ENCODE data around the gene SEPHS2. TPM values are rescaled to one million over a fixed set of nuclear protein-coding genes. Genes with fewer than 3 reads are reported as not detected.

SEPHS2 gene
- total RNA-seq, 1 experiment from 2014 or later = 91.6 TPM

DNA sequence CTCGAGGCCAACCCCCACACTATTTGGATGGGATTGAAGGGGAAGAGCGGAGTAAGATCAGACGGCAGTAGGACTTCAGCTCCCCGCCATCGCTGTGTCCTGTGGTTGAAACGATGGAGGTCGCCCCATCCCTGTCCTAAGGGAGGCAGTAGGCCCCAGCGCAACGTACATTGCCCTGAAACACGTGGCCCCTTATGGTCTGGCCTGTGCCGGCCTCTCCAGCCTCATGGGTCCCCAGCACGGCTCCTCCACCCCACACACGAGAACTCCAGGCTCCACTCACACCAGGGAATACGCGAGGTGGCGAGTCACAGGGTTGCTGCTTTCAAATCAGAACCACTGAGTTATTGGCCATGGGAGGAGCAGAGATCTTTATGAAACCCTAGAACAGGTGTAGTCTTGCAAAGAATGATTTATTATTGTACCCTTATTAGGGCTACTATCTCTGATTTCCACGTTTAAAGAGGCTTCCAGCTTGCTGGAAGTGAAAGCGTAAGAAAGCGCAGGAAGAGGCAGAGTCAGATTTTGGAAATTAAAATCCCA is 15.2 kb downstream of the SEPHS2 start:
- TF ChIP-seq, protein P1, sequence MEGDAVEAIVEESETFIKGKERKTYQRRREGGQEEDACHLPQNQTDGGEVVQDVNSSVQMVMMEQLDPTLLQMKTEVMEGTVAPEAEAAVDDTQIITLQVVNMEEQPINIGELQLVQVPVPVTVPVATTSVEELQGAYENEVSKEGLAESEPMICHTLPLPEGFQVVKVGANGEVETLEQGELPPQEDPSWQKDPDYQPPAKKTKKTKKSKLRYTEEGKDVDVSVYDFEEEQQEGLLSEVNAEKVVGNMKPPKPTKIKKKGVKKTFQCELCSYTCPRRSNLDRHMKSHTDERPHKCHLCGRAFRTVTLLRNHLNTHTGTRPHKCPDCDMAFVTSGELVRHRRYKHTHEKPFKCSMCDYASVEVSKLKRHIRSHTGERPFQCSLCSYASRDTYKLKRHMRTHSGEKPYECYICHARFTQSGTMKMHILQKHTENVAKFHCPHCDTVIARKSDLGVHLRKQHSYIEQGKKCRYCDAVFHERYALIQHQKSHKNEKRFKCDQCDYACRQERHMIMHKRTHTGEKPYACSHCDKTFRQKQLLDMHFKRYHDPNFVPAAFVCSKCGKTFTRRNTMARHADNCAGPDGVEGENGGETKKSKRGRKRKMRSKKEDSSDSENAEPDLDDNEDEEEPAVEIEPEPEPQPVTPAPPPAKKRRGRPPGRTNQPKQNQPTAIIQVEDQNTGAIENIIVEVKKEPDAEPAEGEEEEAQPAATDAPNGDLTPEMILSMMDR (IDR thresholded peaks at IDR 0.05; ENCODE audit: insufficient read depth in 1 of 2, low read depth in 1 of 2, low read length in 1 of 2, severe bottlenecking in 1 of 2, unreplicated experiment in 1 of 2) = peak in 1 of 2 experiments; percentile 49
- Histone ChIP-seq H3K36me3 (ENCODE audit: control insufficient read depth, insufficient read depth, low read length) (no peaks in the 10 kb centered on the region; the same call in 1 of the 2 replicates), H3K27me3 (replicated peaks; ENCODE audit: control insufficient read depth, insufficient read depth, low read length) (no peaks in the 10 kb centered on the region), H3K4me1 (peaks cover 16% of the 10 kb centered on the region), H3K9me3 (no peaks in the 10 kb centered on the region), H3K4me3 (ENCODE audit: low read depth, low read length) (peak overlapping the region; percentile 22; the same call in 1 of the 2 replicates)
- peak in 1 of 2 experiments; percentile 77 for DNase-seq
- Mint-ChIP-seq H3K27me3 (ENCODE audit: insufficient read depth, unreplicated experiment) (no peaks in the 10 kb centered on the region), H3K9me3 (ENCODE audit: unreplicated experiment) (no peaks in the 10 kb centered on the region), H3K4me1 (ENCODE audit: low read depth, unreplicated experiment) (no peaks in the 10 kb centered on the region), H3K36me3 (ENCODE audit: insufficient read depth, unreplicated experiment) (peaks cover 21% of the 10 kb centered on the region), H3K27ac (ENCODE audit: unreplicated experiment) (no peak overlapping the region), H3K4me3 (ENCODE audit: unreplicated experiment) (no peak overlapping the region)
- ChIA-PET POLR2A (interaction anchor here (0.6 to 1.5 kb wide), 14 partner anchors 13 to 228 kb away, joined by 3 to 27 read pairs (median 6); partner anchors contain the start of genes FBRS, PRR14, TBC1D10B and ZNF48), CTCF (interaction anchor here (0.6 to 2.0 kb wide), 31 partner anchors 10 to 339 kb away, joined by 3 to 49 read pairs (median 6); partner anchors contain the start of genes SEPHS2, TBC1D10B, TBX6 and ZNF48)
- intact Hi-C loops (cut with micrococcal nuclease; ENCODE audit: unreplicated experiment) = loop anchor here (1.0 to 2.0 kb wide), 6 partner anchors 96 to 228 kb away; partner anchors contain the start of genes FBRS, ZNF688 and ZNF768
- TSS peak; percentile 59 for BruUV-seq (replicated peaks)

- intact Hi-C loops (cut with micrococcal nuclease; ENCODE audit: unreplicated experiment) = loop anchor here (1.0 to 2.0 kb wide), 6 partner anchors 97 to 228 kb away; partner anchors contain the start of genes FBRS, ZNF688 and ZNF768
- POLR2A ChIA-PET = interaction anchor here (0.6 to 1.5 kb wide), 18 partner anchors 12 to 341 kb away, joined by 3 to 27 read pairs (median 5); partner anchors contain the start of genes FBRS, PHKG2, PRR14 and TBC1D10B
- no peaks in the 10 kb centered on the region for H3K9me3 ChIP-seq
- no peaks in the 10 kb centered on the region for H3K27me3 Mint-ChIP-seq (ENCODE audit: insufficient read depth, unreplicated experiment)
- H3K36me3 ChIP-seq (ENCODE audit: control insufficient read depth, insufficient read depth, low read length) = no peaks in the 10 kb centered on the region; the same call in 1 of the 2 replicates
- H3K36me3 Mint-ChIP-seq (ENCODE audit: insufficient read depth, unreplicated experiment) = peaks cover 26% of the 10 kb centered on the region
- TF ChIP-seq, protein P1 (IDR thresholded peaks at IDR 0.05; ENCODE audit: insufficient read depth in 1 of 2, low read depth in 1 of 2, low read length in 1 of 2, severe bottlenecking in 1 of 2, unreplicated experiment in 1 of 2) = peak; percentile 79 to 81
- peak within 1 kb of the TSS; percentile 67 for H3K4me3 ChIP-seq (ENCODE audit: low read depth, low read length)
- DNase-seq = peak; percentile 94 to 98
- no TSS peak for BruUV-seq (replicated peaks)
- no peaks in the 10 kb centered on the region for H3K9me3 Mint-ChIP-seq (ENCODE audit: unreplicated experiment)
- CTCF ChIA-PET = interaction anchor here (0.6 to 2.0 kb wide), 45 partner anchors 9 to 338 kb away, joined by 3 to 49 read pairs (median 5); partner anchors contain the start of genes CD2BP2, FBRS, SEPHS2 and TBC1D10B
- H3K4me1 Mint-ChIP-seq (ENCODE audit: low read depth, unreplicated experiment) = no peaks in the 10 kb centered on the region
- no peak within 1 kb of the TSS for H3K4me3 Mint-ChIP-seq (ENCODE audit: unreplicated experiment)
- H3K27me3 ChIP-seq (replicated peaks; ENCODE audit: control insufficient read depth, insufficient read depth, low read length) = no peaks in the 10 kb centered on the region
- no peak within 1 kb of the TSS for H3K27ac Mint-ChIP-seq (ENCODE audit: unreplicated experiment)
- peaks cover 16% of the 10 kb centered on the region for H3K4me1 ChIP-seq
These were observed 15.8 kb downstream of the SEPHS2 start, which contains the start of gene DCTPP1 for GRCh38 chr16:30429678-30430427. Gene DCTPP1, minus strand, starts transcription at chr16:30430030. Its CDS starts 50 bp downstream, at chr16:30429980.

GRCh38 chr16:30429418-30429677 is 16.3 kb downstream of the SEPHS2 start:
- Mint-ChIP-seq H3K27ac (ENCODE audit: unreplicated experiment) (no peak overlapping the region), H3K36me3 (ENCODE audit: insufficient read depth, unreplicated experiment) (peaks cover 31% of the 10 kb centered on the region), H3K27me3 (ENCODE audit: insufficient read depth, unreplicated experiment) (no peaks in the 10 kb centered on the region), H3K4me3 (ENCODE audit: unreplicated experiment) (no peak overlapping the region), H3K9me3 (ENCODE audit: unreplicated experiment) (no peaks in the 10 kb centered on the region), H3K4me1 (ENCODE audit: low read depth, unreplicated experiment) (no peaks in the 10 kb centered on the region)
- Histone ChIP-seq H3K4me3 (ENCODE audit: low read depth, low read length) (peak overlapping the region; percentile 67), H3K9me3 (no peaks in the 10 kb centered on the region), H3K27me3 (replicated peaks; ENCODE audit: control insufficient read depth, insufficient read depth, low read length) (no peaks in the 10 kb centered on the region), H3K36me3 (ENCODE audit: control insufficient read depth, insufficient read depth, low read length) (no peaks in the 10 kb centered on the region; the same call in 1 of the 2 replicates), H3K4me1 (peaks cover 16% of the 10 kb centered on the region)
- TF ChIP-seq, protein P1 (IDR thresholded peaks at IDR 0.05; ENCODE audit: insufficient read depth in 1 of 2, low read depth in 1 of 2, low read length in 1 of 2, severe bottlenecking in 1 of 2, unreplicated experiment in 1 of 2) = no peak
- ChIA-PET POLR2A (interaction anchor here (0.6 to 1.5 kb wide), 17 partner anchors 11 to 340 kb away, joined by 3 to 27 read pairs (median 5); partner anchors contain the start of genes FBRS, PHKG2, PRR14 and TBC1D10B), CTCF (interaction anchor here (0.6 to 2.0 kb wide), 44 partner anchors 9 to 338 kb away, joined by 3 to 49 read pairs (median 5); partner anchors contain the start of genes CD2BP2, FBRS, SEPHS2 and TBC1D10B)
- BruUV-seq (replicated peaks) = TSS peak; percentile 62
- intact Hi-C loops (cut with micrococcal nuclease; ENCODE audit: unreplicated experiment) = no loop called here
- DNase-seq = no peak

Data from Caco-2 (cell line).